GM12801 (cell line): ENCODE results near the gene KRTAP10-12.

Experiments
- TF ChIP-seq, protein P1 (sequence below): IDR thresholded peaks from one replicate; pipeline ENCODE4 v1.5.1; 2011; ENCODE audit warnings: control low read depth; ENCODE audit not compliant: insufficient read length; ENCODE audit errors: extremely low read depth

The KRTAP10-12 gene

GRCh38 chr21:44729336-44730027 is 32.5 kb downstream of the KRTAP10-12 start:
- TF ChIP-seq, protein P1, sequence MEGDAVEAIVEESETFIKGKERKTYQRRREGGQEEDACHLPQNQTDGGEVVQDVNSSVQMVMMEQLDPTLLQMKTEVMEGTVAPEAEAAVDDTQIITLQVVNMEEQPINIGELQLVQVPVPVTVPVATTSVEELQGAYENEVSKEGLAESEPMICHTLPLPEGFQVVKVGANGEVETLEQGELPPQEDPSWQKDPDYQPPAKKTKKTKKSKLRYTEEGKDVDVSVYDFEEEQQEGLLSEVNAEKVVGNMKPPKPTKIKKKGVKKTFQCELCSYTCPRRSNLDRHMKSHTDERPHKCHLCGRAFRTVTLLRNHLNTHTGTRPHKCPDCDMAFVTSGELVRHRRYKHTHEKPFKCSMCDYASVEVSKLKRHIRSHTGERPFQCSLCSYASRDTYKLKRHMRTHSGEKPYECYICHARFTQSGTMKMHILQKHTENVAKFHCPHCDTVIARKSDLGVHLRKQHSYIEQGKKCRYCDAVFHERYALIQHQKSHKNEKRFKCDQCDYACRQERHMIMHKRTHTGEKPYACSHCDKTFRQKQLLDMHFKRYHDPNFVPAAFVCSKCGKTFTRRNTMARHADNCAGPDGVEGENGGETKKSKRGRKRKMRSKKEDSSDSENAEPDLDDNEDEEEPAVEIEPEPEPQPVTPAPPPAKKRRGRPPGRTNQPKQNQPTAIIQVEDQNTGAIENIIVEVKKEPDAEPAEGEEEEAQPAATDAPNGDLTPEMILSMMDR: no peak

GRCh38 chr21:44730028-44730395 is 33.0 kb downstream of the KRTAP10-12 start:
- TF ChIP-seq, protein P1: no peak

GRCh38 chr21:44730951-44731579 is 34.1 kb downstream of the KRTAP10-12 start:
- TF ChIP-seq, protein P1: no peak

DNA sequence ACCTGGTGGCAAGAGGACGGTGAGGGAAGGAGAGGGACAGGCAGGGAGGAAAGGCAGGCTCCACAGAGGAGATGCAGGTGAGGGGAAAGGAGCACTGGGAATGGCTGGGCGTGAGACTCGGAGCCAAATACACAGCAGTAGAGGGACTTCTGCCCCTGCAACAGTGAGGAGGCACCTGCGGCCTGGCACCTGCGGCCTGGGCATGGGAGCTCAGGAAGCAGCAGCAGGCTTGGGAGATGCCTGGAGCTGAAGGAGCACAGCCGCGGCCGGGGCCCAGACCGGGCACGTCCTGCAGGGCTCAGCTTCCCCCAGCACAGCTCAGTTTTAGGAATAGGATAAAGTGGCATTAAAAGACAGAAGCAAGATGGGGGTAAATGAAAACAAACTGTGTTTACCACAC is 35.3 kb downstream of the KRTAP10-12 start:
- TF ChIP-seq, protein P1: no peak

DNA sequence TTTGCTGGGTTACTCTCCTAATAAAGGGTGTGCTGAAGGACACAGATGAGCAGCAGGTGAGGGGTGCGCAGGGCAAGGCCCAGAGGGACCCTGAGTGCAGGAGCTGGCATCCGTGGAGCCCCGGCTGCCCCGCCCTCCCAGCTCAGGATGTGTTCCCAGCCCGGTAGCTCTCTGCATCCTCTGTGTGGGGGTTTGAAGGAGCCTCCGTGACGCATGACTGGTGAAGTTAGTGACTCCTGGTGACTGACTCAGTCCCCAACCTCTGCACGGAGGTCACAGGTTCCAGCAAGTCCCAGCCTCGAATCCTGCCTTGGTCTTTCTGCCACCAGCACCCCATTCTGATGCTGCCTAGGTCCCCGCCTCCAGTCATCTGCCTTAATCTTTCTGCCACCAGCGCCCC is 36.0 kb downstream of the KRTAP10-12 start:
- TF ChIP-seq, protein P1: no peak

DNA sequence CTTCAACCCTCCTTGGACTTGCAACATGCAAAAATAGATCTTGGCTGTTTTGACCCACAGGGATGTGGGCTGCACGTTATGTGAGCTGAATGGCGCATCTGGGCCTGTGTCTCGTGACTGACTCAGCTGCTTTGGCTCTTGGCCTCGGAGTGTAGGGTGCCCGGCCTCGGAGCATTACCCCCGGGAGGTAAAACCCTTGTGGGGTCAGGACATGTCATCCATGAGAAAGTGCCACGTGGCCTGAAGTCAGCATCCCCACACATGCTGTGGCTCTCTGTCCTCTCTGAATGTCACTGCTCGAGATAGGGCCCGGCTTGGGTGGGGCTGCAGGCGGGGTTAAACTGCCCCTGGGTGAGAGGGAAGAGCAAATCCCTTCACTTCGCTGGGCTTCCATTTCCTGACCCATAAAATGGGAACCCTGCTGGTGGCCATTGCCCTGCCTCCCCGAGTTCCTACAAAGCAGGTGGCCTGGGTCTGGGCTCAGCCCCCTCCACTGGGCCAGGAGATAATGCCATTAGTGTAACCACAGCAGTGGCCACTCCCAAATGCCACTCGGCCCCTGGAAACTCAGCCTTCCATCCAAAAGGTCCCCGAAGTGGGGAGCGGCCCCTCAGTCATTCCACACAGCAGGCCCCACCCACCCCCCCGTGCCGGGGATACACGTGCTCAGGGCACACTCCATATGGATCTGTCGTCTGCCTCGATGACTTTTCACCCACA is 37.2 kb downstream of the KRTAP10-12 start:
- TF ChIP-seq, protein P1: no peak

DNA sequence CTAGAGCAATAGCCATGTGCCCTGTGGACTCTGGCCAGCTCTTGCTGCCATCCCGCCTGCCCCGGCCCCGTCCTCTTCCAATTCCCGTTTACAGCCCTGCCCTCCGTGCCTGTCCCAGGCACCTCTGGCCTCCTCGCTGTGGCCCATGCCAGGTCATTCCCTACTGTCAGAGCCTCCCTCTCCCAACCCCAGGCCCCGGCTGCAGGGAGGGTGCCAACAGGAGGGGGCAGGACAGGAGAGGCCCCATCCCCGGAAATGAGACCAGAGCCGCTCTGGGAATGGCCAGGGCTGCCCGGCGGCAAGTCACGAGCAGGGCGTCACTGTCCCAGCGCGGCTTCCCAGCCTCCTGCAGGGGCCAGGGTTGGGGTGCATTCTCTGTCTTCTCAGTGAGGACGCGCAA is 37.9 kb downstream of the KRTAP10-12 start:
- TF ChIP-seq, protein P1: no peak
